HepG2 (cell line): ENCODE data around the gene GADD45G. TPM values are rescaled to one million over a fixed set of nuclear protein-coding genes. Genes with fewer than 3 reads are reported as not detected.
A peak's percentile ranks its signal among the peaks of the same experiment; 100 is the strongest.

Source experiments
- ATF7-NPFF ChIP-seq: sonication (generic); formaldehyde crosslinking; IDR thresholded peaks from 2 replicates; pipeline ENCODE4 v1.8.1; 2023; ENCODE audit warnings: mild to moderate bottlenecking, low read depth, missing genetic modification reagents, moderate library complexity
- ESRRA ChIP-seq: sonication (generic); formaldehyde crosslinking; IDR thresholded peaks from 2 replicates; pipeline ENCODE4 v1.5.1; 2020; ENCODE audit warnings: mild to moderate bottlenecking, low read depth, missing genetic modification reagents
- EZH2 ChIP-seq: conservative IDR thresholded peaks from 2 replicates; pipeline ENCODE4 v1.6.1; 2012; ENCODE audit warnings: mild to moderate bottlenecking, low read depth, low read length, moderate library complexity
- HDAC6 ChIP-seq: fragments of 200-600 bp; sonication (generic); IDR thresholded peaks from 2 replicates; pipeline ENCODE4 v1.7.0; 2017; ENCODE audit warnings: mild to moderate bottlenecking, antibody characterized with exemption, low read length, low read depth
- HNRNPH1 ChIP-seq: fragments of 200-400 bp; formaldehyde crosslinking; optimal IDR thresholded peaks from 2 replicates; pipeline ENCODE3; 2017; ENCODE audit warnings: mild to moderate bottlenecking, low read depth, low read length
- LCORL ChIP-seq, 2 experiments: fragments of 450-650 bp in 1 of 2; sonication (generic) in 1 of 2; formaldehyde crosslinking in 1 of 2; IDR thresholded peaks; 2 replicates each; pipeline versions ENCODE4 v1.5.0 to v1.6.1; 2017 to 2020; ENCODE audit warnings: antibody characterized with exemption in 1 of 2, missing genetic modification reagents in 1 of 2
- MEIS2 ChIP-seq: sonication (generic); formaldehyde crosslinking; IDR thresholded peaks from 2 replicates; pipeline ENCODE4 v1.9.0; 2021; ENCODE audit warnings: mild to moderate bottlenecking, missing genetic modification reagents
- MLX ChIP-seq: IDR thresholded peaks from 2 replicates; pipeline ENCODE4 v1.6.1; 2016
- MTA1 ChIP-seq: sonication (generic); formaldehyde crosslinking; IDR thresholded peaks from 2 replicates; pipeline ENCODE4 v1.4.0; 2020; ENCODE audit warnings: missing genetic modification reagents, mild to moderate bottlenecking, borderline replicate concordance
- SAP130 ChIP-seq: IDR thresholded peaks from 2 replicates; pipeline ENCODE4 v1.6.1; 2016; ENCODE audit warnings: low read depth
- SIX1 ChIP-seq: sonication (generic); formaldehyde crosslinking; IDR thresholded peaks from 2 replicates; pipeline ENCODE4 v1.4.0; 2020; ENCODE audit warnings: missing genetic modification reagents, borderline replicate concordance
- SKI ChIP-seq: fragments of 450-650 bp; IDR thresholded peaks from one replicate; pipeline ENCODE4 v1.6.1; 2018; ENCODE audit warnings: mild to moderate bottlenecking; ENCODE audit not compliant: partially characterized antibody
- SOX5 ChIP-seq: IDR thresholded peaks from 2 replicates; pipeline ENCODE4 v1.6.1; 2016; ENCODE audit warnings: borderline replicate concordance
- SP4 ChIP-seq: sonication (generic); formaldehyde crosslinking; IDR thresholded peaks from 2 replicates; pipeline ENCODE4 v1.8.1; 2023; ENCODE audit warnings: mild to moderate bottlenecking, missing genetic modification reagents
- SSRP1 ChIP-seq: IDR thresholded peaks from 2 replicates; pipeline ENCODE4 v1.6.1; 2016; ENCODE audit warnings: control low read depth
- TCF7L2 ChIP-seq: IDR thresholded peaks from 2 replicates; pipeline ENCODE4 v1.6.1; 2011; ENCODE audit warnings: mild to moderate bottlenecking, low read depth, low read length, moderate library complexity
- TFAP4 ChIP-seq: sonication (generic); IDR thresholded peaks from 2 replicates; pipeline ENCODE4 v1.6.1; 2016; ENCODE audit warnings: low read depth, borderline replicate concordance
- TFDP2 ChIP-seq: sonication (generic); formaldehyde crosslinking; IDR thresholded peaks from 2 replicates; pipeline ENCODE4 v1.4.0; 2020; ENCODE audit warnings: missing genetic modification reagents
- YY1 ChIP-seq: IDR thresholded peaks from 2 replicates; pipeline ENCODE4 v1.6.1; 2011; ENCODE audit warnings: low read length, low read depth, moderate library complexity, mild to moderate bottlenecking; ENCODE audit not compliant: insufficient read depth, insufficient replicate concordance
- ZBTB39 ChIP-seq: sonication (generic); formaldehyde crosslinking; IDR thresholded peaks from 2 replicates; pipeline ENCODE4 v1.5.0; 2020; ENCODE audit warnings: missing genetic modification reagents
- ZNF160 ChIP-seq: sonication (generic); formaldehyde crosslinking; IDR thresholded peaks from 2 replicates; pipeline ENCODE4 v1.8.0; 2022; ENCODE audit warnings: mild to moderate bottlenecking, inconsistent platforms, missing genetic modification reagents
- ZNF75D ChIP-seq: sonication (generic); formaldehyde crosslinking; IDR thresholded peaks from 2 replicates; pipeline ENCODE4 v1.8.1; 2023; ENCODE audit warnings: missing genetic modification reagents, mild to moderate bottlenecking, borderline replicate concordance
- polyA plus RNA-seq, 8 experiments: library from polyadenylated mRNA; depleted of rRNA in 3 of 8; stranded (reverse) in 7 of 8; unstranded in 1 of 8; fragments of >200 nt; fragmentation: Illumina TruSeq in 4 of 8; extraction: Trizol in 4 of 8; gene quantifications; 2 replicates each; pipeline versions ENCODE4 v1.2.1 to v1.2.3, GENCODE V29; 2011 to 2016; ENCODE audit warnings: low read depth in 4 of 8, missing spikeins in 1 of 8, mixed read lengths in 1 of 8; ENCODE audit not compliant: insufficient read depth in 1 of 8
- total RNA-seq, 5 experiments: library from RNA; depleted of rRNA; stranded (reverse); fragments of >200 nt; fragmentation: Illumina TruSeq; extraction: Trizol; gene quantifications; 2 replicates each; pipeline ENCODE4 v1.2.3, GENCODE V29; 2016; ENCODE audit warnings: low read depth in 1 of 5

The GADD45G gene
- total and polyA plus RNA-seq, 2 of the 13 experiments (the other 11 are each of a cell fraction or from before 2014, with no cell fraction given), result not detected

GRCh38 chr9:89648247-89649000 is 43.6 kb downstream of the GADD45G start (continued):
- peak; percentile 74; the same call in 1 of the 2 replicates for TF ChIP-seq LCORL (IDR thresholded peaks at IDR 0.05)
- peak; percentile 94 for TF ChIP-seq LCORL (CRISPR knock-in tag; IDR thresholded peaks at IDR 0.05)
- peak; percentile 65 for TF ChIP-seq TFDP2 (CRISPR knock-in tag)
- TF ChIP-seq HDAC6, result no peak
- 0 out of 2 replicates have a peak, but pooled peaks have one; percentile 40 for TF ChIP-seq SP4 (CRISPR knock-in tag)
- peak; percentile 42; the same call in 1 of the 2 replicates for TF ChIP-seq SSRP1 (CRISPR knock-in tag)
- TF ChIP-seq YY1, result no peak
- peak; percentile 39; the same call in 1 of the 2 replicates for TF ChIP-seq SIX1 (CRISPR knock-in tag)
- TF ChIP-seq ESRRA (CRISPR knock-in tag), result no peak; the same call in 1 of the 2 replicates
- TF ChIP-seq ATF7-NPFF (CRISPR knock-in tag), result no peak
- peak; percentile 85 for TF ChIP-seq SAP130
- no peak for TF ChIP-seq ZNF75D (CRISPR knock-in tag)
- TF ChIP-seq EZH2, result no peak
- TF ChIP-seq HNRNPH1, result no peak
- peak; percentile 60; the same call in 1 of the 2 replicates for TF ChIP-seq TFAP4
- TF ChIP-seq SOX5 (CRISPR knock-in tag), result peak; percentile 84; the same call in 1 of the 2 replicates
- TF ChIP-seq MTA1 (CRISPR knock-in tag), result no peak
- TF ChIP-seq TCF7L2, result peak; percentile 77; the same call in 1 of the 2 replicates
- peak; percentile 80 for TF ChIP-seq SKI
- TF ChIP-seq MEIS2, result peak; percentile 98
- no peak; the same call in 1 of the 2 replicates for TF ChIP-seq ZNF160 (CRISPR knock-in tag)
- TF ChIP-seq MLX (CRISPR knock-in tag), result peak; percentile 92
- TF ChIP-seq ZBTB39 (CRISPR knock-in tag), result no peak
